H9 (cell line): ENCODE results near the gene PACC1. TPM values are rescaled to one million over a fixed set of nuclear protein-coding genes. Genes with fewer than 3 reads are reported as not detected.

Source experiments
- DNase-seq: peaks from one replicate; pipeline ENCODE4 v3.0.0-alpha.2; 2017
- H2AFZ ChIP-seq: one replicate; pipeline ENCODE4 v1.6.1; 2013; ENCODE audit warnings: mild to moderate bottlenecking, low read length, control low read depth, moderate library complexity
- H2AK5ac ChIP-seq: 2 replicates; pipeline ENCODE4 v1.6.1; 2013; ENCODE audit warnings: low read length, control low read depth, mixed read lengths; ENCODE audit not compliant: insufficient read length
- H2BK120ac ChIP-seq: one replicate; pipeline ENCODE4 v1.6.1; 2013; ENCODE audit warnings: low read depth, mild to moderate bottlenecking, low read length, control low read depth, inconsistent platforms; ENCODE audit not compliant: poor library complexity, severe bottlenecking
- H2BK12ac ChIP-seq: 2 replicates; pipeline ENCODE4 v1.6.1; 2013; ENCODE audit warnings: low read length, control low read depth, mixed read lengths, low read depth; ENCODE audit not compliant: insufficient read length
- H2BK15ac ChIP-seq: 2 replicates; pipeline ENCODE4 v1.6.1; 2013; ENCODE audit warnings: low read depth, low read length, control low read depth
- H2BK20ac ChIP-seq: one replicate; pipeline ENCODE4 v1.6.1; 2013; ENCODE audit warnings: low read depth, mild to moderate bottlenecking, low read length, control low read depth, inconsistent platforms; ENCODE audit not compliant: poor library complexity, severe bottlenecking
- H2BK5ac ChIP-seq: 2 replicates; pipeline ENCODE4 v1.6.1; 2013; ENCODE audit warnings: low read length, control low read depth, mixed read lengths; ENCODE audit not compliant: insufficient read length
- H3K14ac ChIP-seq: 2 replicates; pipeline ENCODE4 v1.6.1; 2013; ENCODE audit warnings: low read length, control low read depth; ENCODE audit not compliant: insufficient read depth
- H3K18ac ChIP-seq: 2 replicates; pipeline ENCODE4 v1.6.1; 2013; ENCODE audit warnings: low read depth, mild to moderate bottlenecking, mixed read lengths, low read length, control low read depth; ENCODE audit not compliant: insufficient read length
- H3K23ac ChIP-seq: 2 replicates; pipeline ENCODE4 v1.6.1; 2013; ENCODE audit warnings: low read length, control low read depth, mixed read lengths, low read depth; ENCODE audit not compliant: insufficient read length
- H3K23me2 ChIP-seq: 2 replicates; pipeline ENCODE4 v1.6.1; 2013; ENCODE audit warnings: low read depth, mild to moderate bottlenecking, mixed read lengths, low read length, control low read depth; ENCODE audit not compliant: insufficient read length, poor library complexity, severe bottlenecking
- H3K27ac ChIP-seq: 2 replicates; pipeline ENCODE4 v1.5.1; 2013; ENCODE audit warnings: low read length, control low read depth, mixed read lengths, low read depth; ENCODE audit not compliant: insufficient read length
- H3K27me3 ChIP-seq: 2 replicates; pipeline ENCODE4 v1.6.1; 2013; ENCODE audit warnings: low read length, control low read depth, inconsistent platforms; ENCODE audit not compliant: insufficient read depth
- H3K4ac ChIP-seq: 2 replicates; pipeline ENCODE4 v1.6.1; 2013; ENCODE audit warnings: low read depth, mild to moderate bottlenecking, control low read depth, inconsistent platforms, low read length, moderate library complexity
- H3K4me1 ChIP-seq: 2 replicates; pipeline ENCODE4 v1.6.1; 2013; ENCODE audit warnings: low read length, control low read depth, inconsistent platforms; ENCODE audit not compliant: insufficient read depth
- H3K4me2 ChIP-seq: 2 replicates; pipeline ENCODE4 v1.6.1; 2013; ENCODE audit warnings: low read length, control low read depth, mixed read lengths; ENCODE audit not compliant: insufficient read length, insufficient read depth
- H3K56ac ChIP-seq: 2 replicates; pipeline ENCODE4 v1.6.1; 2013; ENCODE audit warnings: low read depth, mild to moderate bottlenecking, mixed read lengths, low read length, control low read depth; ENCODE audit not compliant: insufficient read length
- H3K79me1 ChIP-seq: 2 replicates; pipeline ENCODE4 v1.6.1; 2013; ENCODE audit warnings: low read depth, mild to moderate bottlenecking, moderate library complexity, low read length, control low read depth, inconsistent platforms; ENCODE audit not compliant: insufficient read depth, poor library complexity, severe bottlenecking
- H3K79me2 ChIP-seq: 2 replicates; pipeline ENCODE4 v1.6.1; 2013; ENCODE audit warnings: low read length, control low read depth, inconsistent platforms; ENCODE audit not compliant: insufficient read depth
- H3K9ac ChIP-seq: 2 replicates; pipeline ENCODE4 v1.6.1; 2013; ENCODE audit warnings: low read length, control low read depth, mixed read lengths; ENCODE audit not compliant: insufficient read length; ENCODE audit errors: extremely low read depth
- H3K9me3 ChIP-seq: one replicate; pipeline ENCODE4 v1.6.1; 2013; ENCODE audit warnings: low read depth, low read length, inconsistent platforms; ENCODE audit not compliant: control insufficient read depth
- H3T11ph ChIP-seq: one replicate; pipeline ENCODE4 v1.6.1; 2013; ENCODE audit warnings: mild to moderate bottlenecking, low read length, control low read depth, inconsistent platforms
- H4K20me1 ChIP-seq: one replicate; pipeline ENCODE4 v1.6.1; 2013; ENCODE audit not compliant: control insufficient read depth, insufficient read length, insufficient read depth
- H4K5ac ChIP-seq: 2 replicates; pipeline ENCODE4 v1.6.1; 2013; ENCODE audit warnings: low read depth, mild to moderate bottlenecking, mixed read lengths, low read length, control low read depth; ENCODE audit not compliant: insufficient read length
- H4K8ac ChIP-seq: replicated peaks from 2 replicates; pipeline ENCODE4 v1.6.1; 2013; ENCODE audit warnings: low read length, control low read depth, mixed read lengths, low read depth; ENCODE audit not compliant: insufficient read length
- H4K91ac ChIP-seq: 2 replicates; pipeline ENCODE4 v1.6.1; 2013; ENCODE audit warnings: low read depth, mild to moderate bottlenecking, moderate library complexity, mixed read lengths, low read length, control low read depth; ENCODE audit not compliant: insufficient read length
- H3K27ac Mint-ChIP-seq, 3 experiments: 2 replicates in 2 of 3; 3 replicates in 1 of 3; pipeline ENCODE4 v1.8.0; 2020 to 2021; ENCODE audit warnings: mixed read lengths in 3 of 3, mild to moderate bottlenecking in 1 of 3, moderate library complexity in 1 of 3
- H3K27me3 Mint-ChIP-seq: 2 replicates; pipeline ENCODE4 v1.8.0; 2021; ENCODE audit warnings: low read depth, mild to moderate bottlenecking, moderate library complexity, mixed read lengths
- H3K36me3 Mint-ChIP-seq, 3 experiments: 2 replicates in 2 of 3; 3 replicates in 1 of 3; pipeline ENCODE4 v1.8.0; 2020 to 2021; ENCODE audit warnings: low read depth in 3 of 3, mixed read lengths in 3 of 3; ENCODE audit not compliant: insufficient read depth in 1 of 3
- H3K4me1 Mint-ChIP-seq, 2 experiments: 2 replicates each; pipeline ENCODE4 v1.8.0; 2020; ENCODE audit warnings: mixed read lengths in 2 of 2
- H3K4me3 Mint-ChIP-seq, 2 experiments: 2 replicates in 1 of 2; 3 replicates in 1 of 2; pipeline ENCODE4 v1.8.0; 2020 to 2021; ENCODE audit warnings: mild to moderate bottlenecking in 2 of 2, mixed read lengths in 2 of 2, moderate library complexity in 1 of 2
- H3K9me3 Mint-ChIP-seq, 2 experiments: 2 replicates in 1 of 2; 3 replicates in 1 of 2; pipeline ENCODE4 v1.8.0; 2020; ENCODE audit warnings: mild to moderate bottlenecking in 2 of 2, mixed read lengths in 2 of 2, moderate library complexity in 1 of 2
- whole genome bisulfite sequencing: extraction: QIAGEN DNeasy Blood & Tissue Kit; methylation state at CpG from one replicate; pipeline ENCODE4 v1.1.7; 2013; ENCODE audit warnings: missing lambda C conversion rate, low lambda C conversion rate, mixed read lengths; ENCODE audit not compliant: insufficient read length; ENCODE audit errors: extremely low coverage; 5-methylcytosine and 5-hydroxymethylcytosine counted together
- total RNA-seq: library from RNA; stranded (reverse); gene quantifications from 2 replicates; pipeline ENCODE4 v1.2.1, GENCODE V29; 2021
- TF ChIP-seq, protein P1 (sequence below): fragments of 200-600 bp; sonication (generic); conservative IDR thresholded peaks from 3 replicates; pipeline ENCODE4 v1.8.0; 2021; ENCODE audit warnings: antibody characterized with exemption, mild to moderate bottlenecking

The PACC1 gene
- total RNA-seq, 1 experiment from 2014 or later = 10.9 TPM

DNA sequence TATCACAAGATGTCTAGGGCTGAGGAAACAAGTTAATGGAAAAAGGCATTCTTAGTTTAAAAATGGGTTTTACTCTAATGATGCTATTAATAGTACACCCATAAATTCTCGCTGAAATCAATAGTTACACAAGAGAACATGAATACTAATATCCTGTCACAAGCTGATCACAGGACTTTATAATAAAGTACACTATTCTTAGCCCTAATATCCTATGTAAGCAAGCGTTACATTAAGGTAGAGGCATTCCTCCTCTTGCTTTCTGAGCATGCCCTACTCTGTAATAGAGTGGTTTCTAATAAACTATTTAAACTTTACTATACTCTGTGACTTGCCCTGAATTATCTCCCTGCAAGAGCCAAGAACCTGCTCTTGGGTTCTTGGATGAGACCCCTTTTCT is 6.5 kb upstream of the PACC1 start:
- WGBS = no CpG with 5 or more reads among the region's 2 CpGs
- H3K36me3 Mint-ChIP-seq = no peaks in the 10 kb centered on the region
- H2BK120ac ChIP-seq = no peak overlapping the region

More for the DNA sequence above, 6.5 kb upstream of the PACC1 start:
- no peak overlapping the region for H3K18ac ChIP-seq
- H3K9ac ChIP-seq = no peak overlapping the region
- no peak overlapping the region for H4K8ac ChIP-seq
- no peaks in the 10 kb centered on the region for H4K20me1 ChIP-seq
- H3K56ac ChIP-seq = no peak overlapping the region
- H3K4me2 ChIP-seq = no peak overlapping the region
- H3K79me2 ChIP-seq = no peaks in the 10 kb centered on the region
- no peak overlapping the region for H3K23ac ChIP-seq
- no peak overlapping the region for H2BK12ac ChIP-seq
- H3K79me1 ChIP-seq = no peaks in the 10 kb centered on the region
- TF ChIP-seq, protein P1, sequence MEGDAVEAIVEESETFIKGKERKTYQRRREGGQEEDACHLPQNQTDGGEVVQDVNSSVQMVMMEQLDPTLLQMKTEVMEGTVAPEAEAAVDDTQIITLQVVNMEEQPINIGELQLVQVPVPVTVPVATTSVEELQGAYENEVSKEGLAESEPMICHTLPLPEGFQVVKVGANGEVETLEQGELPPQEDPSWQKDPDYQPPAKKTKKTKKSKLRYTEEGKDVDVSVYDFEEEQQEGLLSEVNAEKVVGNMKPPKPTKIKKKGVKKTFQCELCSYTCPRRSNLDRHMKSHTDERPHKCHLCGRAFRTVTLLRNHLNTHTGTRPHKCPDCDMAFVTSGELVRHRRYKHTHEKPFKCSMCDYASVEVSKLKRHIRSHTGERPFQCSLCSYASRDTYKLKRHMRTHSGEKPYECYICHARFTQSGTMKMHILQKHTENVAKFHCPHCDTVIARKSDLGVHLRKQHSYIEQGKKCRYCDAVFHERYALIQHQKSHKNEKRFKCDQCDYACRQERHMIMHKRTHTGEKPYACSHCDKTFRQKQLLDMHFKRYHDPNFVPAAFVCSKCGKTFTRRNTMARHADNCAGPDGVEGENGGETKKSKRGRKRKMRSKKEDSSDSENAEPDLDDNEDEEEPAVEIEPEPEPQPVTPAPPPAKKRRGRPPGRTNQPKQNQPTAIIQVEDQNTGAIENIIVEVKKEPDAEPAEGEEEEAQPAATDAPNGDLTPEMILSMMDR = no peak
- H2BK20ac ChIP-seq = no peak overlapping the region
- H3K9me3 Mint-ChIP-seq = no peaks in the 10 kb centered on the region
- H3K4me1 ChIP-seq = no peaks in the 10 kb centered on the region
- no peak overlapping the region for H2BK5ac ChIP-seq
- H3T11ph ChIP-seq = no peak overlapping the region
- no peak overlapping the region for H3K14ac ChIP-seq
- no peak overlapping the region for H2BK15ac ChIP-seq
- no peak overlapping the region for H3K27ac Mint-ChIP-seq
- H3K4ac ChIP-seq = no peak overlapping the region
- H3K27me3 Mint-ChIP-seq = peaks cover 7% of the 10 kb centered on the region
- H3K23me2 ChIP-seq = no peaks in the 10 kb centered on the region
- H3K4me3 Mint-ChIP-seq = no peak overlapping the region
- no peak overlapping the region for H3K27ac ChIP-seq
- no peak for DNase-seq
- H3K27me3 ChIP-seq = no peaks in the 10 kb centered on the region
- H2AK5ac ChIP-seq = no peak overlapping the region
- no peaks in the 10 kb centered on the region for H3K9me3 ChIP-seq
- peaks cover 3 to 9% of the 10 kb centered on the region in 2 experiments for H3K4me1 Mint-ChIP-seq
- H2AFZ ChIP-seq = no peak overlapping the region
- no peak overlapping the region for H4K5ac ChIP-seq
- H4K91ac ChIP-seq = no peak overlapping the region
